GM20431 (cell line): ENCODE measurements around the gene MPLKIP.
"Not testable (repeated sequence)": the region's sequence is repeated elsewhere in the genome, so short reads cannot be mapped to it uniquely, and the experiment has no call there.

Source experiments
- in situ Hi-C: fragments of 300-500 bp; cut with MseI, MboI; formaldehyde crosslinking; loops from one replicate; pipeline ENCODE4 v1.15.0; 2020; ENCODE audit warnings: low sequenced_read_pairs; ENCODE audit not compliant: unreplicated experiment

The MPLKIP gene

GRCh38 chr7:40135317-40135610 lies 842 bp upstream of the MPLKIP start:
- in situ Hi-C loops: no loop called here

DNA sequence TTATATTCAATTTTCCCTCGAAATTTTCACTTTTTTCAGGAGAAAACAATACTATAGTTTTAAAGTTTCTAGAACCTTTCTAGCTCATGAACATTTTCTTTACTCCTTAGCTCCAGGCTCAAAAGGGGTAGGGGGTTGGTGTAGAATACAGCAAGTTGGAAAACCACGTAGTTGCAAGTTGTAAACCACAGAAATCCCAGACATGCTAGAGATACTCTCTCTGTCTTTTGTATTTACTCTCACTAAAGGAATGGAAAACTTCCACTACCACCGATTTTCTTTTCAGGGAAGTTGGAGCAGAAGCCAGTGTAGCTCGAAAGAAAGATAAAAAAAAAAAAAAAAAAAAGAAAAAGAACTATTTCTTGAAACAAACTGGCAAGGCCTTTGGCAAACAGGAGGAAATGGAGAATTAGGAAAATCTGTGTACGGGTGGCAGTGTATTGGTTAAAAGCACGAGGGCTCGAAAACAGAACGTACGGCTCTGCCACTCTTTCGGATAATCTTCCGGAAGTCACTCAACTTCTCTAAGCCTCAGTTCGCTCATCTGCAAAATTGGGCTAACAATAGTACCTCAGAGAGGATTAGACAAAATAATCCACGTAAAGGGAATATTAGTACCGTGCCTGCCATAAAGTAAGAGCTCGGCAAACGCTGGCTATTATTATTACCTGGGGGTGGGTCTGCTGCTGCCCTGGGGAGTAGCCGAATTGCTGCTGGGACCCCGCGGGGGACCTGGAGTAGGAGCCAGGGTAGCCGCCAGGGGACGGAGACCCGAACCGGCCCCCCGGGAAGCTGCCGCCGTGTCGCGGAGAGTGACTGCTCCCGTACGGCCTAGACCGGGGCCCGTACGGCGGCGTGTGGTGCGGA lies 628 bp downstream of the MPLKIP start:
- in situ Hi-C loops: no loop called here

GRCh38 chr7:40122940-40123254 lies 11.5 kb downstream of the MPLKIP start:
- in situ Hi-C loops: no loop called here

DNA sequence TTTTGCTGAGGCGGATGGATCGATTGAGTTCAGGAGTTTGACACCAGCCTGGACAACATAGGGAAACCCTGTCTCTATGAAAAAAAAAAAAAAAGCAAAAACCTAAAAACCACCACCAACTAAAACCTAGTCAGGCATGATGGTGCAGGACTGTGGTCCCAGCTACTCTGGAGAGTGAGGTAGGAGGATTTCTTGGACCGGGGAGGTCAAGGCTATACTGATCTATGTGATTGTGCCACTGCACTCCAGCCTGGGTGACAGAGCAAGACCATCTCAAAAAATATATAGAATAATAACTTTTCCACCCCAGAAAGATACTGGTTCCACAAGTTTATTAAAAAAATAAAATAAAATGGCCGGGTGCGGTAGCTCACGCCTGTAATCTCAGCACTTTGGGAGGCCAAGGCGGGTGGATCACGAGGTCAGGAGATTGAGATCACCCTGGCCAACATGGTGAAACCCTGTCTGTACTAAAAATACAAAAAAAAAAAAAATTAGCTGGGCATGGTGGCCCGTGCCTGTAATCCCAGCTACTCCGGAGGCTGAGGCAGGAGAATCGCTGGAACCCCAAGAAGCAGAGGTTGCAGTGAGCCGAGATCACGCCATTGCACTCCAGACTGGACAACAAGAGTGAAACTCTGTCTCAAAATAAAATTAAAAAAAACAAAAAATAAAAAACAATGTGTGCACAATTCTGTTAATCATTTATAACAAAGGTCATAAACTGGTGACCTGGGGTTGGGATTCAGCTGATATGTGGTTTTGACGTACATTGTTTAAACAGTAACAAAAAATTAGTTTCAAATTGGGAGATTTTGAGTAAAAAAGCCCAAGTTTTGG lies 12.1 kb downstream of the MPLKIP start:
- in situ Hi-C loops: not testable (repeated sequence)

GRCh38 chr7:40120020-40120419 lies 14.4 kb downstream of the MPLKIP start:
- in situ Hi-C loops: no loop called here

DNA sequence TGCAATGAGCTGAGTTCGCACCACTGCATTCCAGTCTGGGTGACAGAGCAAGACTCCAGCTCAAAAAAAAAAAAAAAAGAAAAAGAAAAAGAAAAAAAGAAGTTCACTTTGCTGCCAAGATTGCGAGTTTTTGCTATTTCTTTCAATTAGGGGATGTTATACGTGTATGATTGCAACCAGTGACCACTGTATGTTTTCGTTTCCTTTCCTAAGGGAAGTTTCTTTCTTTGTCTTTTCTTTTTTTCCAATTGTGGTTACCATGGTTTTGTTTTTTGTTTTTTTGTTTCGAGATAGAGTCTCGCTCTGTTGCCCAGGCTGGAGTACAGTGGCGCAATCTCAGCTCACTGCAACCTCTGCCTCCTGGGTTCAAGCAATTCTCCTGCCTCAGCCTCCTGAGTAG lies 16.2 kb downstream of the MPLKIP start:
- in situ Hi-C loops: not testable (repeated sequence)

DNA sequence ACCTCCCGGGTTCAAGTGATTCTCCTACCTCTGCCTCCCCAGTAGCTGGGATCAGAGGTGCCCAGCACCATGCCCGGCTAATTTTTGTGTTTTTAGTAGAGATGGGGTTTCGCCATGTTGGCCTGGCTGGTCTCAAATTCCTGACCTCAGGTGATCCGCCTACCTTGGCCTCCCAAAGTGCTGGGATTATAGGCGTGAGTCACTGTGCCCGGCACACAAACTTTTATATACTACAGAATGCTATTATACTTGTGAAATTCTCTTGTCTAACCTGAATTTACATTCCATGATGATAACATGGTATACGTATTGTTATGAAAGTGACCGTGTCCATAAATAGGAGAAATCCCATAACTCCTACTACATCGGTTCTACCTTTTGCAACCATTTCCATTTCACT lies 17.2 kb downstream of the MPLKIP start:
- in situ Hi-C loops: not testable (repeated sequence)

GRCh38 chr7:40115936-40116335 lies 18.5 kb downstream of the MPLKIP start:
- in situ Hi-C loops: no loop called here

GRCh38 chr7:40105879-40106473 lies 28.4 kb downstream of the MPLKIP start:
- in situ Hi-C loops: no loop called here

DNA sequence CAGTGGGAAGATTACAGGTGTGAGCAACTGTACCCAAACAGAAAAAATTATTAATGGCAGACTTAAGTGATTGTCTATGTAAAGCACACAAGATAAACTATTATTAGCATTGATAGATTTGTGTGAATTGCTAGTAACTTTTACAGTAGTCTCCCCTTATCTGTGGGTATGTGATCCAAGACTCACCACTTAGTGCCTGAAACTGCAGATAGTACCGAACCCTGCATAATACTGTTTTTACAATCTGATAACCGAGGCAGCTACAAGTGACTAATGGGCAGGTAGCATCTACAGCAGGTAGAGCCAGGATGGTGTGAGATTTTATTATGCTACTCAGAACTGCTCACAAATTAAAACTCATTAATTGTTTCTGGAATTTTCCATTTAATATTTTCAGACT lies 31.5 kb downstream of the MPLKIP start:
- in situ Hi-C loops: no loop called here

DNA sequence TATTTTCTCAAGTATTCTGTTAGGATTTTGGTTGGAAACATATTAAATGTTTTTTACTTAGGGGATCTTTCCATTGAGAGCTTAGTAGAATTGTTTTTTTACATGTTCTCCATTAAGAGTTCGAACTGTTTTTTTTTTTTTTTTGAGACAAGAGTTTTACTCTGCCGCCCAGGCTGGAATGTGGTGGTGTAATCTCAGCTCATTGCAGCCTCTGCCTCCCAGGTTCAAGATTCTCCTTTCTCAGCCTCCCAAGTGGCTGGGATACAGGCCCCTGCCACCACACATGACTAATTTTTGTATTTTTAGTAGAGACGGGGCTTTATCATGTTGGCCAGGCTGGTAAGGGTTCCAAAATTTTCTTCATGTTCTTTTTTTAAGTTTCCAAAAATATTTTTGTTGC lies 33.2 kb downstream of the MPLKIP start:
- in situ Hi-C loops: no loop called here

DNA sequence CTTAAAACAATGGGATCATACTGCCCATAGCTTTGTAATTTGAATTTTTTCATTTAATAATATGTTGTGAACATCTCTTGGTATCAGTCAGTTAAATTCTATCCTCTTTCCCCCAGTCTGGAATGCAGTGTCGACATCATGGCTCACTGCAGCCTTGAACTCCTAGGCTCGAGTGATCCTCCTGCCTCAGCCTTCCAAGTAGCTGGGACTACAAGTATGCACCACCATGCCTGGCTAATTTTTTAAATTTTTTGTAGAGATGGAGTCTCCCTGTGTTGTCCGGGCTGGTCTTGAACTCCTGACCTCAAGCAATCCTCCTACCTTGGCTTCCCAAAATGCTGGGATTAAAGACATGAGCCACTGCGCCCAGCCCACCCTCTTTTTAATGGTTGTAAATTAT lies 34.6 kb downstream of the MPLKIP start:
- in situ Hi-C loops: no loop called here

GRCh38 chr7:40098810-40099209 lies 35.6 kb downstream of the MPLKIP start:
- in situ Hi-C loops: no loop called here

- in situ Hi-C loops: no loop called here
These were observed 36.7 kb downstream of the MPLKIP start for GRCh38 chr7:40097728-40098127.

- in situ Hi-C loops: no loop called here
These were observed 38.6 kb downstream of the MPLKIP start for GRCh38 chr7:40095695-40096327.

DNA sequence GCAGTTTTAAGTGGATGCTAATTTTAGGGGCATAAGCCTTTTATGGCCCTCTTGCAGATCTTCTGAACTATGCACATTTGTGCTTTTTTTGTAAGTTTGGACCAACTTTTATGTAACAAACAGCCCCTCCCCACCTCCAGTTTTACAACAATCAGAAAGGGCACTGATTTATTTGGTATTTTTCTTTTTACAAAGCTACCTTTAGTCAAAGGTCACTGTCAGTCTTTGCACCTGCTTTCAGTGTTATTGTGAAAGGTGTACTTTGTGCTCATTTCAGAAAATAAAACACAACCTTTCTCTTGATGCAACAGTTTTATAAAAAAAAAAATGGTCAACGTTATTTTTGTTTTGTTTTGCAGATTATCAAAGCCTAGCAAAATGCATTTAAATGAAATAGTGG lies 39.2 kb downstream of the MPLKIP start:
- in situ Hi-C loops: no loop called here

DNA sequence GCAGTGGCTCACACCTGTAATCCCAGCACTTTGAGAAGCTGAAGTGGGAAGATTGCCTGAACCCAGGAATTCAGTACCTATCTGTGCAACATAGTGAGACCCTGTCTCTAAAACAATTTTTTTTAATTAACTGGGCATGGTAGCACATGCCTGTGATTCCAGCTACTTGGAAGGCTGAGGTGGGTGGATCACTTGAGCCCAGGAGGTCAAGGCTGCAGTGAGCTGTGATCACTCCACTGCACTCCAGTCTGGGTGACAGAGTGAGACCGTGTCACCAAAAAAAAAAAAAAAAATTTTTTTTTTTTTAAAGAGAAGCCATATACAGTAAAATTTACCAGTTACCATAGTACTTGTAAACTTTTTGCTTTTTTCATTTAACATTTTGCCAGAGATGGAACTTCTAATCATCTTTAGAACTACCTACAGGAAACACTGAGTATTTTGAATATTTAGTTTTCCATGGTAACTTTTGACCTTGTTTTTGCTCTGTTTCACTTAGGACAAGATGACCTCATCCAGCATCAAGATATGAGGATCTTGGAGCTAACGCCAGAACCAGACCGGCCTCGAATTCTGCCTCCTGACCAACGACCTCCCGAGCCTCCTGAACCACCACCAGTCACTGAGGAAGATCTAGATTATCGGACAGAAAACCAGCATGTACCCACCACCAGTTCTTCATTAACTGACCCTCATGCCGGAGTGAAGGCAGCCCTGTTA lies 40.6 kb downstream of the MPLKIP start:
- in situ Hi-C loops: no loop called here

GRCh38 chr7:40092182-40092581 lies 42.2 kb downstream of the MPLKIP start:
- in situ Hi-C loops: no loop called here

- in situ Hi-C loops: no loop called here
These were observed 56.6 kb downstream of the MPLKIP start for GRCh38 chr7:40077849-40078248.
